Metanephros (tissue), 2 donors: ENCODE results near the gene AGAP5. TPM values are rescaled to one million over a fixed set of nuclear protein-coding genes. Genes with fewer than 3 reads are reported as not detected.

ENCODE experiments used
- small RNA-seq: library from RNA; depleted of rRNA; stranded (forward); fragments of <200 nt; gene quantifications from one replicate; pipeline ENCODE3, GENCODE V24; 2014; ENCODE audit warnings: low replicate concordance
- total RNA-seq: library from RNA; depleted of rRNA; stranded (reverse); fragments of >200 nt; gene quantifications from one replicate; pipeline ENCODE4 v1.2.3, GENCODE V29; 2014

The AGAP5 gene
- total RNA-seq = 9.9 TPM

DNA sequence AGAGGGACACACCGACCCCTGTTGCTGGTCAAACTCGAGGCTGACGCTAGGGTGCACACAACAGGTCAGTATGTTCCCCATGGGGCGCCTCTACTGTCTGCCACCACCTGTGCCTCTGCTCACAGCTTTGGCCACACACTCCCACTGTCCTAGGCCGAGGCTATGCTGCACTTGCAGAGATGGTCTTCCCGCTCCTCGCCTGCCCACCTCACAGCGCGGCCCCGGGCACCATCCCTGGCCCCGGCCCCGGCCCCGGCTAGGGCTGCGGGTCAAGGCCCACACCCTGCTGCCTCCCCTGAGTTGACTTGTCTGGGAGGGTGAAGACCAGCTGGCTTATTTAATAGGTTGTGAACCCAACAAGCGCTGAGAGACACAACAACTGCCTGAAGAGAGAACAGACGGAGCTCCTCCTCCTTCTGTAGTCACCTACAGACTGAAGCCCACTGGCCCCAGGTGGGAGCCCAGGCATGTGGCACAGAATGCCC is at the start of gene AGAP5:
AGAP5 (minus strand) TSS at position 435 of the 485 bp plus-strand sequence; CDS start at position 81, 354 bp downstream.

GRCh38 chr10:73743905-73744663 is 46.2 kb upstream of the AGAP5 start, which contains the start of gene SEC24C:
SEC24C (plus strand) TSS chr10:73744372; CDS start chr10:73746833, 2,461 bp downstream.

GRCh38 chr10:73655990-73656298 is 42.0 kb downstream of the AGAP5 start, which contains the start of gene SYNPO2L:
SYNPO2L (minus strand) TSS chr10:73656029; CDS start chr10:73655922, 107 bp downstream.

GRCh38 chr10:73641328-73642060 is 56.4 kb downstream of the AGAP5 start, which contains the start of gene MYOZ1:
MYOZ1 (minus strand) TSS chr10:73641474; CDS start chr10:73640017, 1,457 bp downstream.

Small RNAs within 50 kb of the gene (small RNA-seq; reads per million reads assigned to genes)
- gene AC022400.4 (not detected), gene RNA5SP320 (not detected)

Other genes with a start within 250 kb of the AGAP5 start
- 57.5 TPM for gene PPP3CB, start 202.1 kb downstream of the AGAP5 start, total RNA-seq
- 23.5 TPM for gene USP54, start 106.8 kb downstream of the AGAP5 start, total RNA-seq
- 196 TPM for gene MYOZ1, start 56.6 kb downstream of the AGAP5 start, total RNA-seq
- gene SYNPO2L, start 42.1 kb downstream of the AGAP5 start, total RNA-seq = 5.0 TPM
- gene SEC24C, start 46.3 kb upstream of the AGAP5 start, total RNA-seq = 52.0 TPM
- 28.3 TPM for gene CHCHD1, start 83.9 kb upstream of the AGAP5 start, total RNA-seq
- gene ZSWIM8, start 87.5 kb upstream of the AGAP5 start, total RNA-seq = 116 TPM
- 36.8 TPM for gene NDST2, start 113.5 kb upstream of the AGAP5 start, total RNA-seq
- gene CAMK2G, start 176.4 kb upstream of the AGAP5 start, total RNA-seq = 25.4 TPM
- gene PLAU, start 213.0 kb upstream of the AGAP5 start, total RNA-seq = 34.2 TPM